Stomach (tissue), 9 donors: ENCODE data around the gene FAM222A. TPM values are rescaled to one million over a fixed set of nuclear protein-coding genes. Genes with fewer than 3 reads are reported as not detected.

ENCODE experiments used
- DNase-seq, 2 donors: peaks; one replicate each; pipeline versions ENCODE4 v3.0.0 to v3.0.0-alpha.2; 2013 to 2019
- H3K27ac ChIP-seq, 5 donors: fragments of 200-600 bp in 4 of 5; sonication (generic) in 4 of 5; one replicate each; pipeline ENCODE4 v1.5.1; 2013 to 2019; ENCODE audit warnings: mild to moderate bottlenecking in 1 of 5, moderate library complexity in 1 of 5
- H3K27me3 ChIP-seq, 3 donors: fragments of 200-600 bp; sonication (generic); one replicate each; pipeline ENCODE4 v1.5.1; 2017 to 2019; ENCODE audit warnings: mixed run types in 1 of 3
- H3K36me3 ChIP-seq, 4 donors: fragments of 200-600 bp; sonication (generic); 1 replicate in 3 of 4; 2 replicates in 1 of 4; pipeline ENCODE4 v1.5.1; 2016 to 2019
- H3K4me1 ChIP-seq, 4 donors: fragments of 200-600 bp; sonication (generic); one replicate each; pipeline ENCODE4 v1.5.1; 2016 to 2019
- H3K4me3 ChIP-seq, 4 donors: fragments of 200-600 bp; sonication (generic) in 3 of 4; one replicate each; pipeline ENCODE4 v1.5.1; 2016 to 2019; ENCODE audit warnings: mild to moderate bottlenecking in 1 of 4
- H3K9me3 ChIP-seq, 4 donors: fragments of 200-600 bp; sonication (generic); one replicate each; pipeline ENCODE4 v1.5.1; 2016 to 2019
- CTCF ChIP-seq, 7 experiments: fragments of 450-650 bp in 4 of 7; fragments of 200-600 bp in 3 of 7; sonication (generic) in 3 of 7; IDR thresholded peaks; one replicate each; pipeline ENCODE4 v1.5.1; 2016 to 2019; ENCODE audit warnings: antibody characterized with exemption in 7 of 7, control low read depth in 2 of 7, mild to moderate bottlenecking in 1 of 7
- EP300 ChIP-seq: sonication (generic); formaldehyde crosslinking; IDR thresholded peaks from one replicate; pipeline ENCODE4 v1.6.1; 2017; ENCODE audit warnings: antibody characterized with exemption
- POLR2A ChIP-seq, 4 donors: fragments of 450-650 bp; IDR thresholded peaks; one replicate each; pipeline ENCODE4 v1.6.1; 2016; ENCODE audit warnings: antibody characterized with exemption in 4 of 4, control low read depth in 2 of 4, mild to moderate bottlenecking in 1 of 4, moderate library complexity in 1 of 4
- POLR2AphosphoS5 ChIP-seq, 3 donors: sonication (generic); formaldehyde crosslinking; IDR thresholded peaks; one replicate each; pipeline ENCODE4 v1.6.1; 2016; ENCODE audit warnings: antibody characterized with exemption in 3 of 3
- WGBS, 5 donors: extraction: QIAGEN DNeasy Blood & Tissue Kit in 3 of 5; methylation state at CpG; one replicate each; pipeline versions ENCODE4 v1.1.5 to v1.1.7; 2013 to 2018; 5-methylcytosine and 5-hydroxymethylcytosine counted together
- intact Hi-C: fragments of 100-400 bp; cut with DNase I; formaldehyde crosslinking; loops from one replicate; pipeline ENCODE4 v1.15.1; 2023; ENCODE audit warnings: low total_unique reads
- polyA plus RNA-seq, 3 donors: library from polyadenylated mRNA; stranded (reverse); fragments of 200-250 nt; gene quantifications; one replicate each; pipeline ENCODE4 v1.2.3, GENCODE V29; 2013
- total RNA-seq, 5 donors: library from RNA; depleted of rRNA; stranded (reverse); fragments of >200 nt; gene quantifications; one replicate each; pipeline versions ENCODE4 v1.1.0 to v1.2.3, GENCODE V29; 2014 to 2016
- donor health status: healthy with polysubstance abuse.
- donor health status: Bipolar disorder and iron deficiency.
- donor health status: healthy.

Gene FAM222A
- total and polyA plus RNA-seq, 8 donors, result 1.7 to 19.7 (median 4.5) TPM

- Histone ChIP-seq H3K9me3 (no peaks in the 10 kb centered on the region), H3K27me3 (peaks cover 0 to 38% (median 0%) of the 10 kb centered on the region in 3 donors), H3K27ac (peak overlapping the region in 2 of 5 donors; percentile 1 to 23), H3K4me1 (peaks cover 0 to 12% (median 9%) of the 10 kb centered on the region in 4 donors), H3K36me3 (no peaks in the 10 kb centered on the region), H3K4me3 (no peak overlapping the region)
- intact Hi-C loops, result no loop called here
- 11 to 38% (median 19%) methylated on average over 1 of the region's 1 CpG for WGBS, 5 donors
- DNase-seq, result peak in 1 of 2 donors; percentile 23
- TF ChIP-seq POLR2AphosphoS5 (IDR thresholded peaks at IDR 0.05) (no peak), CTCF (IDR thresholded peaks at IDR 0.05) (no peak), POLR2A (IDR thresholded peaks at IDR 0.05) (no peak)
Measured at GRCh38 chr12:109737126-109737525, 23.5 kb downstream of the FAM222A start.

- TF ChIP-seq EP300 (no peak), POLR2A (IDR thresholded peaks at IDR 0.05) (no peak), CTCF (IDR thresholded peaks at IDR 0.05) (no peak), POLR2AphosphoS5 (IDR thresholded peaks at IDR 0.05) (no peak)
- WGBS, 5 donors, result 24 to 57% (median 47%) methylated on average over 7 of the region's 7 CpGs
- DNase-seq, result peak; percentile 25 to 59
- Histone ChIP-seq H3K9me3 (no peaks in the 10 kb centered on the region), H3K4me3 (no peak overlapping the region), H3K4me1 (peaks cover 0 to 12% (median 9%) of the 10 kb centered on the region in 4 donors), H3K27me3 (peaks cover 0 to 38% (median 0%) of the 10 kb centered on the region in 3 donors), H3K27ac (no peak overlapping the region), H3K36me3 (no peaks in the 10 kb centered on the region)
- intact Hi-C loops, result no loop called here
Measured at GRCh38 chr12:109737631-109738030, 24.0 kb downstream of the FAM222A start.

GRCh38 chr12:109738209-109738608, 24.6 kb downstream of the FAM222A start:
- peaks cover 0 to 12% (median 9%) of the 10 kb centered on the region in 4 donors for H3K4me1 ChIP-seq

GRCh38 chr12:109738878-109739665, 25.4 kb downstream of the FAM222A start:
- no peaks in the 10 kb centered on the region for H3K36me3 ChIP-seq
- WGBS, 5 donors, result 85 to 93% (median 89%) methylated on average over 6 of the region's 6 CpGs
- peaks cover 0 to 31% (median 0%) of the 10 kb centered on the region in 3 donors for H3K27me3 ChIP-seq
- intact Hi-C loops, result no loop called here
- H3K4me3 ChIP-seq, result no peak overlapping the region
- H3K4me1 ChIP-seq, result peaks cover 0 to 12% (median 9%) of the 10 kb centered on the region in 4 donors
- TF ChIP-seq POLR2AphosphoS5 (IDR thresholded peaks at IDR 0.05) (no peak), EP300 (no peak), CTCF (IDR thresholded peaks at IDR 0.05) (no peak), POLR2A (IDR thresholded peaks at IDR 0.05) (no peak)
- peak overlapping the region in 3 of 5 donors; percentile 10 to 33 (median 14) for H3K27ac ChIP-seq
- peak in 1 of 2 donors; percentile 17 for DNase-seq
- H3K9me3 ChIP-seq, result no peaks in the 10 kb centered on the region

More at GRCh38 chr12:109738209-109738608, 24.6 kb downstream of the FAM222A start:
- Histone ChIP-seq H3K27me3 (peaks cover 0 to 38% (median 0%) of the 10 kb centered on the region in 3 donors), H3K9me3 (no peaks in the 10 kb centered on the region), H3K27ac (peak overlapping the region in 1 of 5 donors; percentile 33), H3K4me3 (no peak overlapping the region), H3K36me3 (no peaks in the 10 kb centered on the region)
- intact Hi-C loops, result no loop called here
- DNase-seq, result peak in 1 of 2 donors; percentile 25
- TF ChIP-seq CTCF (IDR thresholded peaks at IDR 0.05) (no peak), POLR2AphosphoS5 (IDR thresholded peaks at IDR 0.05) (no peak), EP300 (no peak), POLR2A (IDR thresholded peaks at IDR 0.05) (no peak)
- 46 to 56% (median 51%) methylated on average over 3 to 4 of the region's 4 CpGs for WGBS, 5 donors
